ENCODE data around the gene TAC3.

Gene TAC3

GRCh38 chr12:57001448-57001906, 14.9 kb downstream of the TAC3 start:
- TF ChIP-seq, protein P1, sequence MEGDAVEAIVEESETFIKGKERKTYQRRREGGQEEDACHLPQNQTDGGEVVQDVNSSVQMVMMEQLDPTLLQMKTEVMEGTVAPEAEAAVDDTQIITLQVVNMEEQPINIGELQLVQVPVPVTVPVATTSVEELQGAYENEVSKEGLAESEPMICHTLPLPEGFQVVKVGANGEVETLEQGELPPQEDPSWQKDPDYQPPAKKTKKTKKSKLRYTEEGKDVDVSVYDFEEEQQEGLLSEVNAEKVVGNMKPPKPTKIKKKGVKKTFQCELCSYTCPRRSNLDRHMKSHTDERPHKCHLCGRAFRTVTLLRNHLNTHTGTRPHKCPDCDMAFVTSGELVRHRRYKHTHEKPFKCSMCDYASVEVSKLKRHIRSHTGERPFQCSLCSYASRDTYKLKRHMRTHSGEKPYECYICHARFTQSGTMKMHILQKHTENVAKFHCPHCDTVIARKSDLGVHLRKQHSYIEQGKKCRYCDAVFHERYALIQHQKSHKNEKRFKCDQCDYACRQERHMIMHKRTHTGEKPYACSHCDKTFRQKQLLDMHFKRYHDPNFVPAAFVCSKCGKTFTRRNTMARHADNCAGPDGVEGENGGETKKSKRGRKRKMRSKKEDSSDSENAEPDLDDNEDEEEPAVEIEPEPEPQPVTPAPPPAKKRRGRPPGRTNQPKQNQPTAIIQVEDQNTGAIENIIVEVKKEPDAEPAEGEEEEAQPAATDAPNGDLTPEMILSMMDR (IDR thresholded peaks at IDR 0.05; ENCODE audit: borderline replicate concordance, insufficient read depth, low read depth, low read length): peak; percentile 84
- H3K4me3 ChIP-seq (ENCODE audit: low read depth, low read length): no peak overlapping the region

- TF ChIP-seq, protein P1 (IDR thresholded peaks at IDR 0.05; ENCODE audit: borderline replicate concordance, insufficient read depth, low read depth, low read length): no peak
- no peak overlapping the region for H3K4me3 ChIP-seq (ENCODE audit: low read depth, low read length)
Observed at GRCh38 chr12:57000393-57000792, 15.9 kb downstream of the TAC3 start.

DNA sequence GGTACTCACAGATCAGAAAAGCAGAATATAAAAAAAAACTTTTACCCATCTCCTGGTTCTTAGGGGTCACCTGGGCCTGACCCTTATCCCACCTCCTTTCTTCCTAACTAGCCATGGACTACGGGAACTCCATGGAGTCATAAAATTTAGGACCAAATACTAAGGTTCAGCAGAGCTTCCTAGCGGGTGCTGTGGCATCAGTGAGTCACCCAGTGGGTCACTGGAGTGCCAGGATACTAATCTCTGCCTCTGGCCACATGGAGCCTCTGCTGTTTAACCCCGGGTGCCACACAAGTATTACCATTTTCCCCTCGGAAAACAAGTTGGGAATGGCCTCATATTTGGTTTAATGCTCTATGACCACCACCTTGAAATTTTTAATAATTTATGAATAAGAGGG, 16.9 kb downstream of the TAC3 start:
- no peak overlapping the region for H3K4me3 ChIP-seq (ENCODE audit: low read depth, low read length)

DNA sequence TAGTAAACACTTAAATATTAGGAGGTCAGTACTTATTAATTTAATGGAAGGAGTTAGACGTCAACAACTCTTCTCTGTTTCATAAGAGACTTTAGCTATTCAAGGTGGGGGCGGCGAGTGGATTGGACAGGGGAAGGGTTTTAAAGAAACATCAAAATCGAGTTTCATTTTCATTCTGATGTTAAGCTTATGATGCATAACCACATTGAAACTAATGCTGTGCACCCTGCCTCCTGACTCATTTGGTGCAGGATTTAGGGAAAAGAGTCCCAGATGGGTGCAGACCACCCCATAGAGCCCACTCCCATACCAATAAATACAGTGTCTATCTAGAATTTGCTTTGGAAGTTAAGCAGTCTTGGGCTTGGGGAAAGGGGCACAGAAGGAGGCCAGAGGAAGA, 17.3 kb downstream of the TAC3 start:
- H3K4me3 ChIP-seq (ENCODE audit: low read depth, low read length): no peak overlapping the region
- TF ChIP-seq, protein P1 (IDR thresholded peaks at IDR 0.05; ENCODE audit: borderline replicate concordance, insufficient read depth, low read depth, low read length): no peak

More for the DNA sequence above, 16.9 kb downstream of the TAC3 start:
- TF ChIP-seq, protein P1 (IDR thresholded peaks at IDR 0.05; ENCODE audit: borderline replicate concordance, insufficient read depth, low read depth, low read length): no peak

DNA sequence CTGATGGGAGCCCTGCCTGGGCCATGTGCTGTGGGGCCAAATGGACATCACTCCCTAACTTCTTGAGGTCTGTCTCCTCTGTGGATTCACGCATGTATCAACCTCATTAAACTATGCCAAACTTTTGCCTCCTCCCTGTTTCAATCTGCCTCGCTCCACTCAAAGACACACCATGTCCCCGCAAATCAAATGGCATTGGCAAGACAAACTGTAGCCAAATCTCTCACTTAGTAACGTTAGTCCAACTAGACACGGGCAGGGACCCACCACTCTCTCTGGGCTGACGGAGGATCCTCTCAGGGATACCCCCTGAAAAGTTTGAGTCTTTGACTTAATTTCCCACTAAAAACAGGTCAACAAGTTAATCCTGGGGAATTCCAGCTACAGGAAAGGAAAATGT, 18.0 kb downstream of the TAC3 start:
- no peak overlapping the region for H3K4me3 ChIP-seq (ENCODE audit: low read depth, low read length)
- TF ChIP-seq, protein P1 (IDR thresholded peaks at IDR 0.05; ENCODE audit: borderline replicate concordance, insufficient read depth, low read depth, low read length): no peak

DNA sequence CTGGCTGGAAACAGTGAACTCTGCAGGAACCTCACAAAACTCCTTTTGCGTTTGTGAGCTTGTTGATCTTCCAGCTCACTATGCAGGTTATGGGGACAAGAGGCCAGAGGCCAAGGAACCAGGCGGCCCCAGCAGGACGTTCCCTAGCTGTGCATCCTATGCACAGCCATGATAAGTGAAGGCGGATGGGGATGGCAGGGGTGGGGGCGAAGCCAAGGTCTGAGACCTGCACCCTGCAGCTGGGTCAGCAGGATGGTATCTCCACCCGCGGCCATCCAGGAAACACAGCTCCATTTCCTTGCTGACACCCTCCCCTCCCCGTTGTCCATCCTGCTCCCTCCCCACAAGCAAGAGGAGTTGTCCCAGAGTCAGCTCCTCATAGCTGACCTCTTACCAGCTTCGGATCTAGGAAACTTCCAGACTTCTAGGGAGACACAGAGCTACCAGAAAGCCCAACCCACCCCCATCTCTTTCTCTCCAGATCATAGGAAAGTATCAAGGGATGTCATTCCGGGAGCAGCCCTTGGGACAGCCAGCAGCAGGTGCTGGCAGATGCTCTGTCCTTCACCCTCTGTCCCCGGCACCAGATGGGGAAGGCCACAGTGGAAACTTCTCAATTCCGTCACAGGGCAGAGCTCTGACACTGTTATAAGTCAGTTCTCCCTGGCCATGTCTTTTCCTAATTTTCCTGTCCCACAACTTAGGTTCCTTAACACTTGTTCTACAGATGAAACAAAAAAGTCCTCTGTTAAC, 19.4 kb downstream of the TAC3 start:
- no peak overlapping the region for H3K4me3 ChIP-seq (ENCODE audit: low read depth, low read length)
- TF ChIP-seq, protein P1 (IDR thresholded peaks at IDR 0.05; ENCODE audit: borderline replicate concordance, insufficient read depth, low read depth, low read length): no peak

DNA sequence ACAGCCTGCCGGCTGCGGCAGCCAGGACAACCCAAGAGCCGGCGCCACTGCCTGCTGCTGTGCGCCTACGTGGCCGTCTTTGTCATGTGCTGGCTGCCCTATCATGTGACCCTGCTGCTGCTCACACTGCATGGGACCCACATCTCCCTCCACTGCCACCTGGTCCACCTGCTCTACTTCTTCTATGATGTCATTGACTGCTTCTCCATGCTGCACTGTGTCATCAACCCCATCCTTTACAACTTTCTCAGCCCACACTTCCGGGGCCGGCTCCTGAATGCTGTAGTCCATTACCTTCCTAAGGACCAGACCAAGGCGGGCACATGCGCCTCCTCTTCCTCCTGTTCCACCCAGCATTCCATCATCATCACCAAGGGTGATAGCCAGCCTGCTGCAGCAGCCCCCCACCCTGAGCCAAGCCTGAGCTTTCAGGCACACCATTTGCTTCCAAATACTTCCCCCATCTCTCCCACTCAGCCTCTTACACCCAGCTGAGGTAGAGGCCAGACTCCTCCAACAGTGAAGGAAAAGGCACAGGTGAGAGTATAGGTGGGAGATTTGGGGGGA, 20.3 kb downstream of the TAC3 start:
- H3K4me3 ChIP-seq (ENCODE audit: low read depth, low read length): no peak overlapping the region
- TF ChIP-seq, protein P1 (IDR thresholded peaks at IDR 0.05; ENCODE audit: borderline replicate concordance, insufficient read depth, low read depth, low read length): no peak
